CD4-positive, alpha-beta T cell treated with Interleukin-15 for 1 hour (primary cell): ENCODE results near the gene NLRP3.
"Not testable (repeated sequence)": the region's sequence is repeated elsewhere in the genome, so short reads cannot be mapped to it uniquely, and the experiment has no call there.

ENCODE experiments used
- DNase-seq: peaks from one replicate; pipeline ENCODE4 v3.0.0-alpha.2; 2020

NLRP3 gene

DNA sequence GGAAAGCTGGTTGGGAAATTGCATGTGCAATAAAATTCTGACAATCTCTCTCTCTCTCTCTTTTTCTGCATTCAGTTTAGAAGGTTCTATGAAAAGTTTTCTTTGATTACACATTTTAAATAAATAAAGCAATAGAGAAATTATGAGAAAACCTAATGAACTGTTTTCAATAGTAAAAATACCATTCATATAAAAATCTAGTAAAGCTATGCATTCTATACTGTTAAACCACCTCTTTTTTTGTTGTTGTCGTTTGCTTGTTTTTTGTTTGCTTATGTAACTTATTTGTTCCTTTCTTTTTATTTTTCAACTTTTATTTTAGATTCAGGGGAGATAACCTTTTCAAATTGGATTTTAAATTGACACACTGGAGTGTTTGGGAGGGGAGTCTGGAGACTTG, 56.1 kb downstream of the NLRP3 start:
- DNase-seq: no peak

DNA sequence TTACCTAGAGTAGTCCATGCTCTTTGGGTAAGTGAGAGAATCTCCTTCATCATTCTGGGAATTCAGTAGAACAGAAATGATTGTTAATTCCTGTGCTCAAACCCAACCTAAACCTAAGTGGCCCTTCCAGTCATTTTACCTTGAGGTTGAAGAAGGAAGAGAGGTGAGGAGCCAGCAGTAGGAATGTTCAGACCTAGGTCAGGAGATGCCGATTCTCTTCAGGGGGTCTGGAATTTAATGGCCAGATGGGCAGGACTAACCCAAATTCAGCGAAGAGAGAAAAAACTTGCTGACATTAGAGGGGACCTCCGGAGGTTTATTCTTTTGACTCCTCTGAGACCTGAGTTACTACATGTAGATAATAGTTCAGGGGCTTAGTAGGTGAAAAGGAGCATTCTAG, 58.4 kb downstream of the NLRP3 start:
- no peak for DNase-seq

DNA sequence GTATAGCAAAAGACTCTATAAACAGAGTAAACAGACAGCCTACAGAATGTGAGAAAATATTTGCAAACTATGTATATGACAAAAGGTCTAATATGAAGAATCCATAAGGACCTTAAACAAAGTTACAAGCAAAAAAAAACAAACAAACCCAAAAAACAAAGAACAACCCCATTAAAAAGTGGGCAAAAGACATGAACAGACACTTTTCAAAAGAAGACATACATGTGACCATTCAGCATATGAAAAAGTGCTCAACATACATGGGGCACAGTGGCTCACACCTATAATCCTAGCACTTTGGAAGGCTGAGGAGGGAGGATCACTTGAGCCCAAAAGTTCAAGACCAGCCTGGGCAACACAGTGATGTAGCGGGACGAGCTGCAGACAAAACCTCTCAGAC, 59.8 kb downstream of the NLRP3 start:
- DNase-seq: no peak

DNA sequence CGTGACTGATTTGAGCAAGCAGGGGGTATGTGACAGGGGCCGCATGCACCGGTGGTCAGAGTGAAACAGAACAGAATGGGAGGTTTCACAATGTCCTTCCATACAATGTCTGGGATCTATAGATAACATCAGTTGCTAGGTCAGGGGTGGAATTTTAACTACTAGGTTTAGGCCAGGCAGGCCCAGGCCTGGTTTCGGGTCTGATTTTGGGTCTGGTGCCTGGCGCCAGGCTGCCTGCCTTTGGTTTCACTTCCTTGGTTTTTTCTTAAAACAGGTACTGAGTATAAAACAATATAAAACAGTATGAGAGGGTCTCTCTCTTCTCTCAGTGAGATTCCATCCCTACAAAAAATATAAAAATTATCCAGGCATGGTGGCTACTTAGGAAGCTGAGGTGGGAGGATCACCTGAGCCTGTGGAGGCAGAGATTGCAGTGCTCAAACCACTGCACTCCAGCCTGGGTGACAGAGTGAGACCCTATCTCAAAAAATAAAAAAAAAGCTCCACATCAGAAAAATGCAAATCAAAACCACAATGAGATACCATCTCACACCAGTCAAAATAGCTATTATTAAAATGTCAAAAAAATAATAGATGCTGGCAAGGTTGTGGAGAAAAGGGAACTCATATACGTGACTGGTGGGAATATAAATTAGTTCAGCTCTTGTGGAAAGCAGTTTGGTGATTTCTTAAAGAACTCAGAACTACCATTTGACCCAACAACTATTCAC, 60.5 kb downstream of the NLRP3 start:
- not testable (repeated sequence) for DNase-seq

DNA sequence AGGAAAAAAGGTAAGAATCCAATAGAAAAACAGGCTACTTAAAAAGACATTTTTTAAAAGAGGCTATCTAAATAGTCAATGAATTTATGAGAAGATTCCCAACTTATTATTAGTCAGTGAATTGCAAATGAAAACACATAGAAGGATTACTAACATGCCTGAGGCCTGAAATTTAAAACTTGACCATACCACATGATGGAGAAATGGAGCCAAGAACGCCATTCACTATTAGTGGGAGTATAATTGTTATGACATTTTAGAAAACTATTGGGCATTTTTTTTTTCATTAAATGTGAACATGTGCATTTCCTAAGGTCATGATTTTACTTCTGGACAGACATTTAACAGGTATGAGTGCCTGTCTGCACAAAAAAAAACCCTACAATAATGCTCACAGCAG, 66.8 kb downstream of the NLRP3 start:
- DNase-seq: no peak

DNA sequence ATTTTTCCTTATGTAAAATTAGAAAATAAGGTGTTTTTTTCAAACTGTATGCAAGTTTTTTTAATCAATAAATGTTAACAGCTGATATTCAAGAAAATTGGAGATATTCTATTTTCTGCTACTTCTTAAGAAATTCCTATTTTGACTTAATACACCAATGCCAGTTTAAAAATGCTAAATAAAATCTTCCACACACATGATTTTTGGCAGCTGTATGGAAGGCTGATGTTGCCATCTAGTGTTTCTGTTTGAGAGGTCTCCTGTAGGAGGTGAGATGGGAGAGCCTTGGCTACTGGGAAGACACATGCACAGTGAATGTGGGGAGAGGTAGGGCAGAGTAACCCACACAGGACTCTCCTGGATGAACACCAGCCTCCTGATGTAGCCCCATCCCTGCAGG, 71.1 kb downstream of the NLRP3 start:
- peak; percentile 35 for DNase-seq

DNA sequence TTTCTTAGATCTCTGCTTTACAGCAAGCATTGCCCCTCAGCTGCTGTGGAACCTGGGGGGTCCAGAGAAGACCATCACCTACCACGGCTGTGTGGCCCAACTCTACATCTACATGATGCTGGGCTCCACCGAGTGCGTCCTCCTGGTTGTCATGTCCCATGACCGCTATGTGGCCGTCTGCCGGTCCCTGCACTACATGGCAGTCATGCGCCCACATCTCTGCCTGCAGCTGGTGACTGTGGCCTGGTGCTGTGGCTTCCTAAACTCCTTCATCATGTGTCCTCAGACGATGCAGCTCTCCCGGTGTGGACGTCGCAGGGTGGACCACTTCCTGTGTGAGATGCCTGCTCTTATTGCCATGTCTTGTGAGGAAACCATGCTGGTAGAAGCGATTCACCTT, 75.4 kb downstream of the NLRP3 start:
- no peak for DNase-seq

DNA sequence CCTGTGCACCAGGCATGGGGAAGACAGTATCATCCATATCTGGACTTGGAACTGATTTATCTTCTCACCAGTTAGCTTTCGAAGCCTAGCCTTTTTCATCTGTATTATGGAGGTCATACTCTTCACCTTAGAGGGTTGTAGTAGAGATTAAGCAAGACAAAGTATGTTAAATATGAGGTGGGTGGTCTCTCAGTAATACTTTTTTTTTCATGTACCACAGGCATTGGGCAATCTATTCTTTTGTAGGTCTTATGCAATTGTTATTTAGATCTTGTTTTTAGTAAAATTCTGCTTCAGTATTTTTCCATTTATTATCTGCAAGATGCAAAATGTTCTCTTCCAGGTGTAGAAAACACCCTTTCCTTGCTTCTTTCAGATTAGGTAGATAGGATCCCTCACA, 77.1 kb downstream of the NLRP3 start:
- DNase-seq: no peak

DNA sequence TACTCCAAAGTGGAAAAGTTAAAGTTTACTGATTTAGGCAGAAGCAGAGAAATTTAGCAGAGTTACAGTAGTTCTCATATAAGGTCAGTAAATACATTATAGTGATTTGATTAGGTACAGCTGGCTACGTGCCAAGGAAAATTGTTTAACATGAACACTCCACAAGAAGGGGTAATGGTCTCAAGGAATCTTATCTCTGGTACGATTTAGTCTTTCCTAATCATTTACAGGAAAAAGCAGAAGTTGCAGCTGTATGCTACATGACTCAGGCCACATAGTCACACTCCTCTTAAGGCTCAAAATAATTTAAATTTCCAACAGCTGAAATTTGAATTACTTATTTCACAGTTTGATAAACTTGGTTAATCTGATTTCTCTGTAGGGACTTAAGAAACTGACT, 78.8 kb downstream of the NLRP3 start:
- no peak for DNase-seq

DNA sequence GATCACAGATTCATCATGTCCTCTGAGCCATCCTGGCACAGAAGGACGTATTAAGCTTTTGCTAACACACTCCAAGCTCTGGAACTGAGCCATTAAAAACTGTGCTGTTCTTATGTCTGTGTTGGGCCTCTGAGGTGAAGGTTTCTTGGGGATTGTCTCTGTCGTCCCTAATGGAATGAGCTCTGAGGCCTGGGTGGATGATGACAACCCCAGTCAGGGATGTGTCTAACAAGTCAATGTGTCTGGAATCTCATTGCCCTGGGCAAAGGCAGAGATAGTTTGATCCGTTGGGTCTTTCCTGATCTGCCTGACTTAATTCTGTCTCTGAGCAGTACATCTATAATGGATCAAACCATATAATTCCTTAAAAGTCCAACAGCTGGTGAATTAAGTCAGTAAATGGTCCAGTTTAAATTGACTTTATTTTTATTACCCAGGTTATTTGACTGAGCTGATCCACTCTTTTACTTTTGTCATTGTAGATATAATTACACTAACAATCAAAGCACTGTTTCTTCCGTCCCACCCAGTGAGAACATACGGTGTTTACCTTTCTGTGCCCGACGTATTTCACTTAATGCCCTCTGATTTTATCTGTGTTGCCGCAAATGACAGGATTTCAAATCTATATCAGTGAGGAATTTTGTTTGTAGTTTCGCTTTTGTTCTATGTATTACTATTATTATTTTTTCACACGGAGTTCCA, 80.8 kb downstream of the NLRP3 start:
- no peak for DNase-seq
